ENCODE measurements around the gene TMSB10. TPM values are rescaled to one million over a fixed set of nuclear protein-coding genes. Genes with fewer than 3 reads are reported as not detected.
"Not testable (repeated sequence)": the region's sequence is repeated elsewhere in the genome, so short reads cannot be mapped to it uniquely, and the experiment has no call there.

Gene TMSB10
- total RNA-seq, 4 donors from 2014 or later, result 693 to 2,974 (median 1,499) TPM

DNA sequence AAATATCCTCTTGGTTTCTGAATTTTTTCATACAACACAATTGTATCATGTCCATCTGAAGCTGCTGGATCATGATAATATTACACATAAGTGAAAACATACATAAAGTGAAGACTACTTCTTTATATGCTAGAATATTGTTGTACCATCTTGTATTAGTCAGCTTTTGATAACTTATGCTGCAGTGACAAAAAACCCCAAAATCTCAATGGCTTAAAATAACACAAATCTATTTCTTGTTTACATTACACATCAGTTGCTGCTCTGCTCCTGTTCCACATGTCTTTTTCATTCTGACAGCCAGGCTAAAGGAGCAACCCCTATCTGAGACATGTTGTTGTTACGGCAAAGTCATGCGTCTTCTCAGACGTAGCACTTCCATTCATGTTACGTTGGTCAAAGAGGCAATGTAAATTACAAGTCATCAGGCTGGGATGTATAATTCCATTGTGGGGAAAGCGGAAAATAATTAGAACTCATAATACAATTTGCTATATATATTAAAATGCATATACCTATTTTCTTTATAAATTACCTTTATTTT, 5.8 kb downstream of the TMSB10 start:
- TF ChIP-seq POLR2A (IDR thresholded peaks at IDR 0.05) (no peak), CTCF (IDR thresholded peaks at IDR 0.05) (no peak)
- intact Hi-C loops (cut with DNase I; ENCODE audit: low total_unique reads), result no loop called here

GRCh38 chr2:84912984-84913383, 7.5 kb downstream of the TMSB10 start:
- Histone ChIP-seq H3K27me3 (no peaks in the 10 kb centered on the region), H3K36me3 (no peaks in the 10 kb centered on the region), H3K4me3 (no peak overlapping the region), H3K9me3 (no peaks in the 10 kb centered on the region), H3K4me1 (no peaks in the 10 kb centered on the region), H3K27ac (no peak overlapping the region)
- intact Hi-C loops (cut with DNase I; ENCODE audit: low total_unique reads), result no loop called here
- TF ChIP-seq CTCF (IDR thresholded peaks at IDR 0.05), result no peak
- DNase-seq, result no peak

More for the DNA sequence above, 5.8 kb downstream of the TMSB10 start:
- Histone ChIP-seq H3K4me3 (no peak overlapping the region), H3K27ac (no peak overlapping the region), H3K9me3 (no peaks in the 10 kb centered on the region), H3K36me3 (no peaks in the 10 kb centered on the region), H3K27me3 (no peaks in the 10 kb centered on the region), H3K4me1 (no peaks in the 10 kb centered on the region)
- no peak for DNase-seq

GRCh38 chr2:84914334-84914733, 8.9 kb downstream of the TMSB10 start:
- intact Hi-C loops (cut with DNase I; ENCODE audit: low total_unique reads), result no loop called here
- Histone ChIP-seq H3K9me3 (no peaks in the 10 kb centered on the region), H3K4me1 (no peaks in the 10 kb centered on the region), H3K27me3 (no peaks in the 10 kb centered on the region), H3K4me3 (no peak overlapping the region), H3K36me3 (no peaks in the 10 kb centered on the region), H3K27ac (no peak overlapping the region)
- TF ChIP-seq CTCF (IDR thresholded peaks at IDR 0.05) (no peak), POLR2A (IDR thresholded peaks at IDR 0.05) (no peak)
- no peak for DNase-seq

- not testable (repeated sequence) for H3K4me3 ChIP-seq, DNase-seq
Measured at GRCh38 chr2:84915675-84916074, 10.2 kb downstream of the TMSB10 start.

GRCh38 chr2:84917821-84918220, 12.4 kb downstream of the TMSB10 start:
- H3K4me1 ChIP-seq; intact Hi-C loops (cut with DNase I; ENCODE audit: low total_unique reads); H3K27me3 ChIP-seq; H3K27ac ChIP-seq; H3K4me3 ChIP-seq; H3K36me3 ChIP-seq; H3K9me3 ChIP-seq; DNase-seq: not testable (repeated sequence)

More at GRCh38 chr2:84915675-84916074, 10.2 kb downstream of the TMSB10 start:
- H3K27ac ChIP-seq; H3K4me1 ChIP-seq; H3K27me3 ChIP-seq; intact Hi-C loops (cut with DNase I; ENCODE audit: low total_unique reads); H3K36me3 ChIP-seq; H3K9me3 ChIP-seq: not testable (repeated sequence)

DNA sequence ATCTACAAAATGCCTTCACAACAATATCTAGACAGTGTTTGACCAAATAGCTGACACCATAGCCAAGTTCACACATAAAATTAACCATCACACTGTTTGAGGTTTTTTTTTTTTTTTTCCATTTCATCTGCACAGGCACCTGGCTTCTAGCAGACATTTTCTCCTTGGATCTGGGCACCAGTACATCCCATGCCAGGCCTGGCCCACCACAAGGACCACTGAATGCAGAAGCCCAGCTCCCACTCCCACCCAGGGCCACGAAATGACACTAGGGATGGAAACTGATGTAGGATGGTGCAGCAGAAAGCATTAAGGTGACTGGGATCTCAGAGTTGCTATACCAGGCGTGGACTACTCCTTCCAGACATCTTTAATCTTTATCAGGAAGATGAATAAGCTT, 13.0 kb downstream of the TMSB10 start:
- Histone ChIP-seq H3K4me1 (peaks cover 0 to 3% of the 10 kb centered on the region in 2 donors), H3K4me3 (no peak overlapping the region), H3K36me3 (no peaks in the 10 kb centered on the region), H3K27ac (peak overlapping the region in 1 of 2 donors; percentile 82), H3K27me3 (no peaks in the 10 kb centered on the region), H3K9me3 (no peaks in the 10 kb centered on the region)
- intact Hi-C loops (cut with DNase I; ENCODE audit: low total_unique reads), result no loop called here
- no peak for DNase-seq
- TF ChIP-seq CTCF (IDR thresholded peaks at IDR 0.05), result no peak
- no peak for TF ChIP-seq POLR2A (IDR thresholded peaks at IDR 0.05)

Data from uterus (tissue), 4 donors.